HepG2 (cell line): ENCODE measurements around the gene KRT17.

Experiments used
- CCDC6 ChIP-seq: sonication (generic); formaldehyde crosslinking; IDR thresholded peaks from 2 replicates; pipeline ENCODE4 v1.8.1; 2022; ENCODE audit warnings: mild to moderate bottlenecking, missing genetic modification reagents, moderate library complexity
- CEBPB ChIP-seq: IDR thresholded peaks from 2 replicates; pipeline ENCODE4 v1.6.1; 2011; ENCODE audit warnings: low read depth, low read length, improper control_type of control experiment, borderline replicate concordance
- CTCF ChIP-seq: sonication (generic); formaldehyde crosslinking; IDR thresholded peaks from 2 replicates; pipeline ENCODE4 v1.5.0; 2020; ENCODE audit warnings: mild to moderate bottlenecking, missing genetic modification reagents, moderate library complexity
- EHMT2 ChIP-seq: fragments of 200-600 bp; sonication (generic); IDR thresholded peaks from 2 replicates; pipeline ENCODE4 v1.7.0; 2017; ENCODE audit warnings: antibody characterized with exemption, low read depth, low read length, borderline replicate concordance
- GABPB1 ChIP-seq: IDR thresholded peaks from 2 replicates; pipeline ENCODE4 v1.6.1; 2016; ENCODE audit warnings: mild to moderate bottlenecking, missing genetic modification reagents, moderate library complexity, missing compliant biosample characterization
- MYC ChIP-seq: sonication (generic); formaldehyde crosslinking; IDR thresholded peaks from 2 replicates; pipeline ENCODE4 v1.9.0; 2021; ENCODE audit warnings: missing genetic modification reagents, borderline replicate concordance
- SMARCC2 ChIP-seq: fragments of 450-650 bp; IDR thresholded peaks from 2 replicates; pipeline ENCODE4 v1.6.1; 2017; ENCODE audit warnings: antibody characterized with exemption, mild to moderate bottlenecking
- ZFX ChIP-seq: sonication (generic); formaldehyde crosslinking; IDR thresholded peaks from 2 replicates; pipeline ENCODE4 v1.4.0; 2020; ENCODE audit warnings: mild to moderate bottlenecking, low read depth, missing genetic modification reagents, moderate library complexity
- ZNF879 ChIP-seq: sonication (generic); formaldehyde crosslinking; IDR thresholded peaks from 2 replicates; pipeline ENCODE4 v1.8.1; 2023; ENCODE audit warnings: missing genetic modification reagents
- TF ChIP-seq, protein P1 (sequence below): sonication (generic); formaldehyde crosslinking; IDR thresholded peaks from 2 replicates; pipeline ENCODE4 v1.9.0; 2021; ENCODE audit warnings: missing genetic modification reagents, borderline replicate concordance
- TF ChIP-seq, protein P2 (sequence below): sonication (generic); formaldehyde crosslinking; conservative IDR thresholded peaks from 2 replicates; pipeline ENCODE4 v1.8.1; 2023; ENCODE audit warnings: missing genetic modification reagents

- TF ChIP-seq GABPB1 (CRISPR knock-in tag) (no peak), CEBPB (no peak), SMARCC2 (no peak), EHMT2 (no peak), MYC (CRISPR knock-in tag) (no peak), CCDC6 (no peak), ZFX (CRISPR knock-in tag) (no peak), ZNF879 (CRISPR knock-in tag) (no peak), CTCF (CRISPR knock-in tag) (no peak)
- TF ChIP-seq, protein P1, sequence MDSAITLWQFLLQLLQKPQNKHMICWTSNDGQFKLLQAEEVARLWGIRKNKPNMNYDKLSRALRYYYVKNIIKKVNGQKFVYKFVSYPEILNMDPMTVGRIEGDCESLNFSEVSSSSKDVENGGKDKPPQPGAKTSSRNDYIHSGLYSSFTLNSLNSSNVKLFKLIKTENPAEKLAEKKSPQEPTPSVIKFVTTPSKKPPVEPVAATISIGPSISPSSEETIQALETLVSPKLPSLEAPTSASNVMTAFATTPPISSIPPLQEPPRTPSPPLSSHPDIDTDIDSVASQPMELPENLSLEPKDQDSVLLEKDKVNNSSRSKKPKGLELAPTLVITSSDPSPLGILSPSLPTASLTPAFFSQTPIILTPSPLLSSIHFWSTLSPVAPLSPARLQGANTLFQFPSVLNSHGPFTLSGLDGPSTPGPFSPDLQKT (CRISPR knock-in tag), result no peak
- TF ChIP-seq, protein P2, sequence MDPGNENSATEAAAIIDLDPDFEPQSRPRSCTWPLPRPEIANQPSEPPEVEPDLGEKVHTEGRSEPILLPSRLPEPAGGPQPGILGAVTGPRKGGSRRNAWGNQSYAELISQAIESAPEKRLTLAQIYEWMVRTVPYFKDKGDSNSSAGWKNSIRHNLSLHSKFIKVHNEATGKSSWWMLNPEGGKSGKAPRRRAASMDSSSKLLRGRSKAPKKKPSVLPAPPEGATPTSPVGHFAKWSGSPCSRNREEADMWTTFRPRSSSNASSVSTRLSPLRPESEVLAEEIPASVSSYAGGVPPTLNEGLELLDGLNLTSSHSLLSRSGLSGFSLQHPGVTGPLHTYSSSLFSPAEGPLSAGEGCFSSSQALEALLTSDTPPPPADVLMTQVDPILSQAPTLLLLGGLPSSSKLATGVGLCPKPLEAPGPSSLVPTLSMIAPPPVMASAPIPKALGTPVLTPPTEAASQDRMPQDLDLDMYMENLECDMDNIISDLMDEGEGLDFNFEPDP (CRISPR knock-in tag), result no peak
Observed at GRCh38 chr17:41651625-41652460, 27.5 kb upstream of the KRT17 start.
